HepG2 (cell line): Measurements from ENCODE around the gene SUOX. TPM values are rescaled to one million over a fixed set of nuclear protein-coding genes. Genes with fewer than 3 reads are reported as not detected.

ENCODE experiments used
- ADNP ChIP-seq: sonication (generic); formaldehyde crosslinking; IDR thresholded peaks from 2 replicates; pipeline ENCODE4 v1.4.0; 2020; ENCODE audit warnings: missing genetic modification reagents
- EHMT2 ChIP-seq: fragments of 200-600 bp; sonication (generic); IDR thresholded peaks from 2 replicates; pipeline ENCODE4 v1.7.0; 2017; ENCODE audit warnings: antibody characterized with exemption, low read depth, low read length, borderline replicate concordance
- PRDM10 ChIP-seq: sonication (generic); formaldehyde crosslinking; IDR thresholded peaks from 2 replicates; pipeline ENCODE4 v1.4.0; 2020; ENCODE audit warnings: low read depth, missing genetic modification reagents
- STAG1 ChIP-seq: sonication (generic); formaldehyde crosslinking; IDR thresholded peaks from 2 replicates; pipeline ENCODE4 v1.4.0; 2020; ENCODE audit warnings: missing genetic modification reagents
- TOE1 ChIP-seq: sonication (generic); formaldehyde crosslinking; IDR thresholded peaks from 2 replicates; pipeline ENCODE4 v1.4.0; 2020; ENCODE audit warnings: mild to moderate bottlenecking, missing genetic modification reagents
- ZBTB14 ChIP-seq: sonication (generic); formaldehyde crosslinking; IDR thresholded peaks from 2 replicates; pipeline ENCODE4 v1.4.0; 2020; ENCODE audit warnings: missing genetic modification reagents
- ZNF318 ChIP-seq: sonication (generic); formaldehyde crosslinking; IDR thresholded peaks from 2 replicates; pipeline ENCODE4 v1.4.0; 2020; ENCODE audit warnings: mild to moderate bottlenecking, missing genetic modification reagents
- ZNF546 ChIP-seq: sonication (generic); formaldehyde crosslinking; conservative IDR thresholded peaks from 2 replicates; pipeline ENCODE4 v1.8.1; 2023; ENCODE audit warnings: mild to moderate bottlenecking, missing genetic modification reagents
- ZNF652 ChIP-seq: IDR thresholded peaks from 2 replicates; pipeline ENCODE4 v1.6.1; 2016; ENCODE audit warnings: low read depth, borderline replicate concordance
- ZSCAN20 ChIP-seq: sonication (generic); formaldehyde crosslinking; IDR thresholded peaks from 2 replicates; pipeline ENCODE4 v1.4.0; 2020; ENCODE audit warnings: missing genetic modification reagents, mild to moderate bottlenecking, borderline replicate concordance
- polyA plus RNA-seq, 8 experiments: library from polyadenylated mRNA; depleted of rRNA in 3 of 8; stranded (reverse) in 7 of 8; unstranded in 1 of 8; fragments of >200 nt; fragmentation: Illumina TruSeq in 4 of 8; extraction: Trizol in 4 of 8; gene quantifications; 2 replicates each; pipeline versions ENCODE4 v1.2.1 to v1.2.3, GENCODE V29; 2011 to 2016; ENCODE audit warnings: low read depth in 4 of 8, missing spikeins in 1 of 8, mixed read lengths in 1 of 8; ENCODE audit not compliant: insufficient read depth in 1 of 8
- total RNA-seq, 5 experiments: library from RNA; depleted of rRNA; stranded (reverse); fragments of >200 nt; fragmentation: Illumina TruSeq; extraction: Trizol; gene quantifications; 2 replicates each; pipeline ENCODE4 v1.2.3, GENCODE V29; 2016; ENCODE audit warnings: low read depth in 1 of 5

SUOX gene
- total and polyA plus RNA-seq, 2 of the 13 experiments (the other 11 are each of a cell fraction or from before 2014, with no cell fraction given) = 23.9 to 25.9 TPM

DNA sequence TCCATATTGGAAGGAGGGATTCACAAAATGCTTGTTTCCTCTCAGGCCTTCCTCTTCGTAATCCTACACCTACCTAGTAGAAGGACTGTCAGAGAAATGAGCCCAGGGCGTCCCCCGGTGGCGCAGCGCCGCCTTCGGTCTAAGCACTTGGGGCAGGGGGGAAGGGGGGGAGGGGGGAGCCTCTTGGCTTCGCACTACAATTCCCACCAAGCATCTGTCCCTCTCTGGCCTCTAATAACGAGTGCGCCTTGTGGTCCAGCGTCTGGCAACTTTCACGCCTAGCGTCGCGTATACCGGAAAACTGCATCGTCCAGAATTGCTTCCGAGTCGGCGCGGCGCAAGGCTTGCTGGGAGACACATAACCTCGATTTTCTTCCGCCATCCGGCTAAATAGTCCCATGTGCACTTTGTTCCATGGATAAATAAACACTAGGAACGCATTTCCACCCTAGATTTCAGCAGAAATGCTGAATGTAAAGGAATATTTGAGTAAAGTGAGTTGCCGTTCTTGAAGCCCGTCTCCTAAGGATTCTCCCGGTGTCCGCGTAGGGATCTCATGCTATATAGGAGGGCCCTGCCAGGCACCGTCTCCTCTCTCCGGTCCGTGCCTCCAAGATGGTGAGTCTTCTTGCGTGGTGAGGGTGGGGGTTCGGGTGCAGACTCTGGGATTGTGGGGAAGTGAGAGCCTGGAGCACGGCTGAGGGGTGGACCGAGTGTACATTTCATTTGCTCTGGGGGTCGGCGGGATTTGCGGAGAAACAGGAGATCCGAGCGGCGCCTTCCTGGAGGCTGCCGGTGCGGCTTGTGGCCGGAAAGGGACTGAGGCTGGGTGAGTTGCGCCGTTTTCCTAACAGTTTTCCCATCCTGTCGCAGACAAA, 44.7 kb downstream of the SUOX start, which contains the start of gene RPS26 (continued):
- TF ChIP-seq ZNF318 (CRISPR knock-in tag) (no peak), TOE1 (peak; percentile 78), ZBTB14 (no peak), EHMT2 (no peak), ADNP (CRISPR knock-in tag) (no peak), STAG1 (CRISPR knock-in tag) (peak; percentile 80), ZSCAN20 (CRISPR knock-in tag) (peak; percentile 78; the same call in 1 of the 2 replicates), PRDM10 (CRISPR knock-in tag) (peak; percentile 48; the same call in 1 of the 2 replicates), ZNF546 (CRISPR knock-in tag) (peak; percentile 66; the same call in 1 of the 2 replicates), ZNF652 (peak; percentile 11; the same call in 1 of the 2 replicates)
